OCI-LY7 (cell line): ENCODE measurements around the gene CLEC2B. TPM values are rescaled to one million over a fixed set of nuclear protein-coding genes. Genes with fewer than 3 reads are reported as not detected.

Source experiments
- Bru-seq: library from RNA; stranded (reverse); fragments of 400-500 nt; gene quantifications from one replicate; lab custom pipeline; 2021; lab: Mats Ljungman, UMichigan
- BruChase-seq, 2 experiments: library from RNA; stranded (reverse); fragments of 400-500 nt; gene quantifications; one replicate each; lab custom pipeline; 2021; lab: Mats Ljungman, UMichigan
- BruUV-seq: library from RNA; stranded (reverse); fragments of 400-500 nt; replicated peaks from 2 replicates; lab custom pipeline; 2021; lab: Mats Ljungman, UMichigan
- CTCF ChIA-PET: fragments of 300-600 bp; sonication (Branson Sonifier 250); formaldehyde crosslinking; loops from one replicate; lab custom pipeline; 2022; ENCODE audit warnings: antibody characterized with exemption; ENCODE audit not compliant: unreplicated experiment; lab: Charles Lee
- POLR2A ChIA-PET: fragments of 300-600 bp; sonication (Branson Sonifier 250); formaldehyde crosslinking; loops from one replicate; lab custom pipeline; 2022; ENCODE audit warnings: antibody characterized with exemption; lab: Charles Lee
- DNase-seq: peaks from one replicate; pipeline ENCODE4 v3.0.0-alpha.2; 2015; ENCODE audit warnings: low spot score
- H2AFZ ChIP-seq: fragments of 200-600 bp; sonication (generic), shearing (Covaris generic); 2 replicates; pipeline ENCODE4 v1.6.1; 2014; ENCODE audit warnings: mild to moderate bottlenecking, antibody characterized with exemption, low read length, moderate library complexity
- H3K27ac ChIP-seq: fragments of 200-600 bp; sonication (generic); 2 replicates; pipeline ENCODE4 v1.5.1; 2014; ENCODE audit warnings: mixed run types, low read depth, mild to moderate bottlenecking, moderate library complexity, low read length, inconsistent platforms; ENCODE audit not compliant: poor library complexity, severe bottlenecking
- H3K36me3 ChIP-seq: fragments of 200-600 bp; sonication (generic); 2 replicates; pipeline ENCODE4 v1.6.1; 2014; ENCODE audit warnings: mild to moderate bottlenecking, antibody characterized with exemption, low read length, moderate library complexity, mixed read lengths; ENCODE audit not compliant: insufficient read depth
- H3K4me1 ChIP-seq: fragments of 200-600 bp; sonication (generic); 2 replicates; pipeline ENCODE4 v1.5.1; 2014; ENCODE audit warnings: mild to moderate bottlenecking, low read length; ENCODE audit not compliant: insufficient read depth, poor library complexity, severe bottlenecking
- H3K4me2 ChIP-seq: fragments of 200-600 bp; sonication (generic); 2 replicates; pipeline ENCODE4 v1.6.1; 2014; ENCODE audit warnings: mild to moderate bottlenecking, low read length
- H3K4me3 ChIP-seq: fragments of 200-600 bp; sonication (generic); 2 replicates; pipeline ENCODE4 v1.5.1; 2014; ENCODE audit warnings: mild to moderate bottlenecking, low read depth, low read length; ENCODE audit not compliant: poor library complexity, severe bottlenecking
- H3K79me2 ChIP-seq: fragments of 200-600 bp; sonication (generic); 2 replicates; pipeline ENCODE4 v1.6.1; 2016; ENCODE audit warnings: low read depth, mild to moderate bottlenecking, low read length, moderate library complexity, mixed read lengths; ENCODE audit not compliant: insufficient read depth
- H3K9me2 ChIP-seq: fragments of 200-600 bp; sonication (generic); 2 replicates; pipeline ENCODE4 v1.6.1; 2016; ENCODE audit warnings: mild to moderate bottlenecking, low read length, mixed read lengths; ENCODE audit not compliant: insufficient read depth
- H3K9me3 ChIP-seq: fragments of 200-600 bp; sonication (generic); 2 replicates; pipeline ENCODE4 v1.6.1; 2014; ENCODE audit warnings: mild to moderate bottlenecking, mixed run types, low read length, mixed read lengths
- H4K20me1 ChIP-seq: fragments of 200-600 bp; sonication (generic); 2 replicates; pipeline ENCODE4 v1.6.1; 2014; ENCODE audit warnings: mild to moderate bottlenecking, antibody characterized with exemption, low read length, moderate library complexity, mixed read lengths; ENCODE audit not compliant: insufficient read depth
- EZH2phosphoT487 ChIP-seq: fragments of 200-600 bp; sonication (generic); IDR thresholded peaks from 2 replicates; pipeline ENCODE4 v1.6.1; 2018; ENCODE audit warnings: low read depth, borderline replicate concordance, mild to moderate bottlenecking, mixed run types, antibody characterized with exemption, low read length, moderate library complexity, mixed read lengths
- intact Hi-C: fragments of 100-400 bp; cut with micrococcal nuclease; formaldehyde crosslinking; loops from one replicate; pipeline ENCODE4 v1.10.0; 2022; ENCODE audit not compliant: unreplicated experiment
- long read RNA-seq: library from polyadenylated mRNA; stranded (forward); transcript quantifications from one replicate; pipeline ENCODE4 v2.0.0, GENCODE V29; 2022
- total RNA-seq, 2 experiments: library from RNA; depleted of rRNA in 1 of 2; stranded (reverse); fragments of >200 nt in 1 of 2; shearing (Covaris generic) in 1 of 2; gene quantifications; 2 replicates each; pipeline ENCODE4 v1.2.3, GENCODE V29; 2014 to 2022
- TF ChIP-seq, protein P1 (sequence below): fragments of 200-600 bp; sonication (generic); conservative IDR thresholded peaks from 2 replicates; pipeline ENCODE4 v1.5.1; 2014; ENCODE audit warnings: mild to moderate bottlenecking, antibody characterized with exemption, low read length, moderate library complexity, mixed read lengths

The CLEC2B gene
- 2.3 and 3.1 TPM in 2 replicates for total RNA-seq (2014; rRNA removed; shearing (Covaris generic))
- total RNA-seq (2022) = 1.8 and 2.2 TPM in 2 replicates
- Bru-seq, nascent RNA = percentile 54 among the genes with signal in this experiment
- BruChase-seq, experiment 1, labeled RNA remaining after a 6-hour chase = percentile 29 among the genes with signal in this experiment
- percentile 42 among the genes with signal in this experiment for BruChase-seq, experiment 2, labeled RNA remaining after a 2-hour chase
- long read RNA-seq, partial matches to known transcripts = 0 of 5 reads
- long read RNA-seq, other reads (novel, unspliced or antisense) = 1 of 5 reads

DNA sequence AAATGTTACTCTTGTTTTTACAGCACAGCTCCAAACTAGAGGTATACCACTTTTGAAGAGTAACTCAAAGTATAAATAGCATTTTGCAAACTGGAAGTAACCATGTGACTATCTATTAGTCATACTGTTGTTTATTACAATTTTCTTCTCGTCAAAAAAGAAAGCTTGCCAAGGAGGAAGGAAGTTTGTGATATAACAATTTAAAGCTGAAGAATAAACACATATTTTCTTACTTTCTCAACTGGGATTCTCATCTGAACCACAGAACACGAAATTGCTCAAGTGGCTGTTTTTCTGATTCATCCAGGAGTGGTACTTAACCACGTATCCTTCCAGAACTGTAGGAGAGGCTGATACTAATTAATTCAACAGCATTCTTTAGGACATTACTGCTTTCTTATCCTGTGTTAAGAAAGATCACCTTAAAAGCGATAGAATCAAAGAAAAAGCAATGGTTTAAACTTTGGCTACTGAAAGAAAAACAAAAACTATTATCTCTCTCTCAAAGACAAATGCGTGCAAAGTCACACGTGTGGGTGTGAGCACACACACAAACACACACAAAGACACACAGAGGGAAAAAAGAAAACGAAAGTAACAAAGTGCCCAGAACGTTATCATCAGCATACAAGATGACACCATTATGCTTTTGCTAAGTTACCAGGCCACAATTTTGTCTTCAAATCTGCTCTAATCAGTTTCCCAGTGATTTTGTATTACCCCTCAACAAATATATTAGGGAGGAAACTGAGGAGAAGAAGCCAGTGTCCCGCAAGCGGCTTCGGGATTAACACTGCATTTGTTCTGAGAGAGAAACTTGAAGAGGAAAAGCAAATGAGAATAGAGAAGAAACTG, at the start of gene CLEC2B:
Gene CLEC2B, minus strand, starts transcription at position 48 of the 855 bp plus-strand sequence.
- POLR2A ChIA-PET = interaction anchor here (0.5 to 1.6 kb wide), 9 partner anchors 9 to 1022 kb away, joined by 3 to 5 read pairs (median 3); no protein-coding TSS in a partner anchor
- Histone ChIP-seq H3K4me3 (peak within 1 kb of the TSS; percentile 70), H3K4me1 (peaks cover 38% of the 10 kb centered on the region), H3K4me2 (peak within 1 kb of the TSS; percentile 85), H3K9me2 (no peaks in the 10 kb centered on the region), H3K36me3 (no peaks in the 10 kb centered on the region), H2AFZ (peak within 1 kb of the TSS; percentile 99), H3K79me2 (peaks cover 26% of the 10 kb centered on the region; the same call in 1 of the 2 replicates), H4K20me1 (no peaks in the 10 kb centered on the region), H3K27ac (peak within 1 kb of the TSS; percentile 42), H3K9me3 (peaks cover 2% of the 10 kb centered on the region; the same call in 1 of the 2 replicates)
- no TSS peak for BruUV-seq
- CTCF ChIA-PET = no interaction called here
- TF ChIP-seq, protein P1, sequence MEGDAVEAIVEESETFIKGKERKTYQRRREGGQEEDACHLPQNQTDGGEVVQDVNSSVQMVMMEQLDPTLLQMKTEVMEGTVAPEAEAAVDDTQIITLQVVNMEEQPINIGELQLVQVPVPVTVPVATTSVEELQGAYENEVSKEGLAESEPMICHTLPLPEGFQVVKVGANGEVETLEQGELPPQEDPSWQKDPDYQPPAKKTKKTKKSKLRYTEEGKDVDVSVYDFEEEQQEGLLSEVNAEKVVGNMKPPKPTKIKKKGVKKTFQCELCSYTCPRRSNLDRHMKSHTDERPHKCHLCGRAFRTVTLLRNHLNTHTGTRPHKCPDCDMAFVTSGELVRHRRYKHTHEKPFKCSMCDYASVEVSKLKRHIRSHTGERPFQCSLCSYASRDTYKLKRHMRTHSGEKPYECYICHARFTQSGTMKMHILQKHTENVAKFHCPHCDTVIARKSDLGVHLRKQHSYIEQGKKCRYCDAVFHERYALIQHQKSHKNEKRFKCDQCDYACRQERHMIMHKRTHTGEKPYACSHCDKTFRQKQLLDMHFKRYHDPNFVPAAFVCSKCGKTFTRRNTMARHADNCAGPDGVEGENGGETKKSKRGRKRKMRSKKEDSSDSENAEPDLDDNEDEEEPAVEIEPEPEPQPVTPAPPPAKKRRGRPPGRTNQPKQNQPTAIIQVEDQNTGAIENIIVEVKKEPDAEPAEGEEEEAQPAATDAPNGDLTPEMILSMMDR = no peak
- TF ChIP-seq EZH2phosphoT487 = no peak
- intact Hi-C loops = loop anchor here (5.0 kb wide), 1 partner anchor 117 kb away; no protein-coding TSS in a partner anchor
- peak; percentile 44 for DNase-seq

DNA sequence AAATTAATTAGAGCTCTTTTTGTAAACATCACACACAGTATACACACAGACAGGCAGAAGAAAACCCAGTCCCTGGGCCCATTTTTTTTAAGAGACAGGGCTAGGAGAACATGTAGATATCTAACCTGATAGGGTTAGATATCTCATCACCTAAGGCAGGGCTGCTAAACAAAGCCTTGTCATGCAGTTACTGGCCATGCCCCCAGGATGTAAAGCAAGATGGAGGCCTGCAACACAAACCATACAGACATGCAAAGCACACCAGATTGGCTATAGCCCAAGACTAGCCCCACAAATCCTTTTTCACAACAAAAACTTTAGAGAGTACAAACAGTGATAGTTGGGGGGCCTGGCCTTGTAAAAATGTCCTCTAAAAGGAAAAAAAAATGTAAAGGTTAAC, 42.6 kb upstream of the CLEC2B start:
- Histone ChIP-seq H3K4me3 (no peak overlapping the region), H3K27ac (no peak overlapping the region), H3K9me3 (peaks cover 15% of the 10 kb centered on the region; the same call in 1 of the 2 replicates), H3K4me2 (no peak overlapping the region), H3K9me2 (no peaks in the 10 kb centered on the region), H3K4me1 (no peaks in the 10 kb centered on the region), H3K79me2 (no peaks in the 10 kb centered on the region), H3K36me3 (no peaks in the 10 kb centered on the region), H4K20me1 (no peaks in the 10 kb centered on the region), H2AFZ (no peak overlapping the region)
- TF ChIP-seq EZH2phosphoT487 = no peak
- TF ChIP-seq, protein P1 = no peak
- CTCF ChIA-PET = no interaction called here
- no TSS peak for BruUV-seq
- DNase-seq = no peak
- intact Hi-C loops = no loop called here
- POLR2A ChIA-PET = no interaction called here
